Thoracic aorta (tissue), 2 donors: ENCODE measurements around the gene DAAM2. TPM values are rescaled to one million over a fixed set of nuclear protein-coding genes. Genes with fewer than 3 reads are reported as not detected.

Source experiments
- ATAC-seq: fragments of 150-250 bp; one replicate; pipeline ENCODE4 v1.8.0; 2017; ENCODE audit warnings: low read depth; ENCODE audit not compliant: insufficient number of reproducible peaks, low FRiP score
- DNase-seq: peaks from one replicate; pipeline ENCODE4 v3.0.0-alpha.2; 2020; ENCODE audit warnings: low spot score
- H3K27ac ChIP-seq, 2 donors: fragments of 200-600 bp; sonication (generic); 1 replicate in 1 of 2; 2 replicates in 1 of 2; pipeline ENCODE4 v1.5.1; 2016; ENCODE audit warnings: mild to moderate bottlenecking in 2 of 2, moderate library complexity in 2 of 2
- H3K27me3 ChIP-seq: fragments of 200-600 bp; sonication (generic); replicated peaks from 2 replicates; pipeline ENCODE4 v1.6.0; 2016; ENCODE audit warnings: mild to moderate bottlenecking; ENCODE audit not compliant: insufficient read depth
- H3K36me3 ChIP-seq: fragments of 200-600 bp; sonication (generic); one replicate; pipeline ENCODE4 v1.5.1; 2016
- H3K4me1 ChIP-seq, 2 donors: fragments of 200-600 bp; sonication (generic); 1 replicate in 1 of 2; 2 replicates in 1 of 2; pipeline versions ENCODE4 v1.5.1 to v1.6.0; 2016; ENCODE audit warnings: low read depth in 2 of 2, mild to moderate bottlenecking in 1 of 2; ENCODE audit not compliant: control insufficient read depth in 1 of 2
- H3K4me3 ChIP-seq: fragments of 200-600 bp; sonication (generic); 2 replicates; pipeline ENCODE4 v1.5.1; 2016; ENCODE audit warnings: mild to moderate bottlenecking
- H3K9me3 ChIP-seq: fragments of 200-600 bp; sonication (generic); 2 replicates; pipeline ENCODE4 v1.5.1; 2016
- CTCF ChIP-seq: fragments of 200-600 bp; sonication (generic); IDR thresholded peaks from one replicate; pipeline ENCODE4 v1.5.1; 2019; ENCODE audit warnings: antibody characterized with exemption
- total RNA-seq, 2 donors: library from RNA; depleted of rRNA; stranded (reverse); fragments of >200 nt; gene quantifications; one replicate each; pipeline versions ENCODE4 v1.1.0 to v1.2.3, GENCODE V29; 2016

Gene DAAM2
- total RNA-seq, 2 donors from 2014 or later = 61.5 to 71.5 TPM

GRCh38 chr6:39865011-39865888 lies 73.1 kb downstream of the DAAM2 start:
- peak; percentile 89 for TF ChIP-seq CTCF
- DNase-seq (no peak), ATAC-seq (peak; percentile 67)
- Histone ChIP-seq H3K27ac (no peak overlapping the region), H3K27me3 (no peaks in the 10 kb centered on the region), H3K4me1 (peaks cover 10 to 19% of the 10 kb centered on the region in 2 donors), H3K36me3 (peaks cover 33% of the 10 kb centered on the region), H3K4me3 (no peak overlapping the region), H3K9me3 (no peaks in the 10 kb centered on the region)

GRCh38 chr6:39867592-39867991 lies 75.4 kb downstream of the DAAM2 start:
- H3K4me3 ChIP-seq = no peak overlapping the region
- H3K27me3 ChIP-seq = no peaks in the 10 kb centered on the region
- peaks cover 33% of the 10 kb centered on the region for H3K36me3 ChIP-seq
- no peak for DNase-seq
- no peak overlapping the region for H3K27ac ChIP-seq
- no peak for ATAC-seq
- no peak for TF ChIP-seq CTCF
- peaks cover 3 to 6% of the 10 kb centered on the region in 2 donors for H3K4me1 ChIP-seq
- H3K9me3 ChIP-seq = no peaks in the 10 kb centered on the region

GRCh38 chr6:39870950-39871349 lies 78.8 kb downstream of the DAAM2 start:
- H3K27ac ChIP-seq = peak overlapping the region in 1 of 2 donors; percentile 15
- no peaks in the 10 kb centered on the region for H3K9me3 ChIP-seq
- no peaks in the 10 kb centered on the region for H3K27me3 ChIP-seq
- no peak overlapping the region for H3K4me3 ChIP-seq
- H3K36me3 ChIP-seq = peaks cover 52% of the 10 kb centered on the region
- DNase-seq (no peak), ATAC-seq (no peak)
- H3K4me1 ChIP-seq = no peaks in the 10 kb centered on the region
- TF ChIP-seq CTCF = no peak

GRCh38 chr6:39873439-39873838 lies 81.3 kb downstream of the DAAM2 start:
- no peaks in the 10 kb centered on the region for H3K27me3 ChIP-seq
- ATAC-seq = no peak

More at GRCh38 chr6:39873439-39873838, 81.3 kb downstream of the DAAM2 start:
- Histone ChIP-seq H3K4me3 (no peak overlapping the region), H3K27ac (no peak overlapping the region), H3K4me1 (no peaks in the 10 kb centered on the region), H3K9me3 (no peaks in the 10 kb centered on the region), H3K36me3 (peaks cover 62% of the 10 kb centered on the region)
- TF ChIP-seq CTCF = no peak
- no peak for DNase-seq
